A673 (cell line): Measurements from ENCODE around the gene TMEM130.
A peak's percentile ranks its signal among the peaks of the same experiment; 100 is the strongest.

Experiments
- EZH2 ChIP-seq: fragments of 200-600 bp; sonication (generic); IDR thresholded peaks from 2 replicates; pipeline ENCODE4 v1.6.1; 2017; ENCODE audit warnings: borderline replicate concordance, low read depth, mild to moderate bottlenecking, mixed read lengths, antibody characterized with exemption, low read length; ENCODE audit not compliant: poor library complexity, severe bottlenecking
- TF ChIP-seq, protein P1 (sequence below): fragments of 300-800, 200-600 bp; sonication (generic); conservative IDR thresholded peaks from 2 replicates; pipeline ENCODE4 v1.5.1; 2017; ENCODE audit warnings: low read depth, mild to moderate bottlenecking, antibody characterized with exemption, low read length, moderate library complexity, mixed read lengths

DNA sequence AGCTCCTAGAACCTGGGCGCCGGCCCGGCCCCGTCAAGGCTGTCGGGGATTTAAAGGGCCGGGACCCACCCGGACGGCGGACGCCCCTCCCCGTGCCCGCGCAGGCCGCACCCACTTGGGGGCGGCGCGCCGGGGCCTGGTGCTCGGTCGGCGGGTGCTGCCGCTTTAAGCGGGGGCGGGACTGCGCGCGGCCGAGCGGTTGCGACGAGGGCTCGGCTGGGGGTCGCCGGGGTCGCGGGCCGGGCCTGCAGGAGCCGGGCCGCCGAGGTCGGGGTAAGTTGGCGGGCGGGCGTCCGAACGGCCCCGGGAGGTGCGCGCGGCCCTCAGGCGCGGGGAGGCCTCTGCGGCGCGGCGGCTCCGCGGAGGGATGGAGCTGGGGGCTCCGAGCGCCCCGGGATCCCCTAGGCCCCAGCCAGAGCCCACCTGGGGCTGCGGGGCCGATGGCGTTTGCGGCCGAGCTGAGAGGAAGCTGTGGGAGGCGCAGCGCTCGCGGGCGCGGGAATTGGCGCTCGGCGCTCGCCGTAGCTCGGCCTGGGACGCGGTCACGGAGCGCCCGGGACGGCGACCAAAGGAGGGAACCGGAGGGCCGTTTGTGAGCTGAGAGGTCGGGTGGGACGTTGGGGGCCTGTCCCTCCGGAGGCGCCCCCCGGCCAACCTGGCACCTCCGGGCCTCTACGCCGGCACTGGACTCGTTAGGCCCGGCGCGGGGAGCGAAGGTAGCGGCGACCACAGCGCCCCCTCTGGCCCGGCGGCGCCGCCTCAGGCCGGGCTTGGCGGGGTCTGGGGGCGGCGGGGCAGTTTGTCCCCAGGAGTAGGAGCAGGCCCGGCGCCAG, 8.8 kb upstream of the TMEM130 start, which contains the start of gene TRRAP:
- TF ChIP-seq, protein P1, sequence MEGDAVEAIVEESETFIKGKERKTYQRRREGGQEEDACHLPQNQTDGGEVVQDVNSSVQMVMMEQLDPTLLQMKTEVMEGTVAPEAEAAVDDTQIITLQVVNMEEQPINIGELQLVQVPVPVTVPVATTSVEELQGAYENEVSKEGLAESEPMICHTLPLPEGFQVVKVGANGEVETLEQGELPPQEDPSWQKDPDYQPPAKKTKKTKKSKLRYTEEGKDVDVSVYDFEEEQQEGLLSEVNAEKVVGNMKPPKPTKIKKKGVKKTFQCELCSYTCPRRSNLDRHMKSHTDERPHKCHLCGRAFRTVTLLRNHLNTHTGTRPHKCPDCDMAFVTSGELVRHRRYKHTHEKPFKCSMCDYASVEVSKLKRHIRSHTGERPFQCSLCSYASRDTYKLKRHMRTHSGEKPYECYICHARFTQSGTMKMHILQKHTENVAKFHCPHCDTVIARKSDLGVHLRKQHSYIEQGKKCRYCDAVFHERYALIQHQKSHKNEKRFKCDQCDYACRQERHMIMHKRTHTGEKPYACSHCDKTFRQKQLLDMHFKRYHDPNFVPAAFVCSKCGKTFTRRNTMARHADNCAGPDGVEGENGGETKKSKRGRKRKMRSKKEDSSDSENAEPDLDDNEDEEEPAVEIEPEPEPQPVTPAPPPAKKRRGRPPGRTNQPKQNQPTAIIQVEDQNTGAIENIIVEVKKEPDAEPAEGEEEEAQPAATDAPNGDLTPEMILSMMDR: peak; percentile 80
- no peak for TF ChIP-seq EZH2
